Astrocyte (in vitro differentiated cells and primary cell): Measurements from ENCODE around the gene SHFL.

Experiments
- CTCF ChIP-seq: IDR thresholded peaks from 2 replicates; pipeline ENCODE4 v1.5.1; 2011; ENCODE audit warnings: low read depth, mild to moderate bottlenecking, inconsistent platforms, low read length, moderate library complexity; ENCODE audit not compliant: insufficient read depth
- EZH2 ChIP-seq: IDR thresholded peaks from 2 replicates; pipeline ENCODE4 v1.6.1; 2012; ENCODE audit warnings: mild to moderate bottlenecking, low read length, inconsistent platforms; ENCODE audit not compliant: insufficient read depth

- TF ChIP-seq CTCF (no peak), EZH2 (no peak)
Observed at GRCh38 chr19:10124429-10124828, 38.3 kb downstream of the SHFL start.
